Right atrium auricular region (tissue), 2 donors: Measurements from ENCODE around the gene ZFYVE1. TPM values are rescaled to one million over a fixed set of nuclear protein-coding genes. Genes with fewer than 3 reads are reported as not detected.

ENCODE experiments used
- DNase-seq: peaks from one replicate; pipeline ENCODE4 v3.0.0-alpha.2; 2019; ENCODE audit warnings: low spot score
- H3K27ac ChIP-seq, 2 donors: fragments of 200-600 bp; sonication (generic); 1 replicate in 1 of 2; 2 replicates in 1 of 2; pipeline ENCODE4 v1.5.1; 2016 to 2019
- H3K27me3 ChIP-seq, 2 donors: fragments of 200-600 bp; sonication (generic); one replicate each; pipeline versions ENCODE4 v1.5.1 to v1.6.0; 2017 to 2019
- H3K36me3 ChIP-seq: fragments of 200-600 bp; sonication (generic); one replicate; pipeline ENCODE4 v1.5.1; 2016
- H3K4me1 ChIP-seq, 2 donors: fragments of 200-600 bp; sonication (generic); one replicate each; pipeline versions ENCODE4 v1.5.1 to v1.6.0; 2017 to 2019
- H3K4me3 ChIP-seq, 2 donors: fragments of 200-600 bp; sonication (generic); 1 replicate in 1 of 2; 2 replicates in 1 of 2; pipeline ENCODE4 v1.5.1; 2017 to 2019; ENCODE audit warnings: mild to moderate bottlenecking in 1 of 2, moderate library complexity in 1 of 2
- H3K9me3 ChIP-seq, 2 donors: fragments of 200-600 bp; sonication (generic); one replicate each; pipeline ENCODE4 v1.5.1; 2019
- total RNA-seq, 2 donors: library from RNA; depleted of rRNA; stranded (reverse); fragments of >200 nt; gene quantifications; one replicate each; pipeline ENCODE4 v1.1.0, GENCODE V29; 2016
- TF ChIP-seq, protein P1 (sequence below), 2 donors: fragments of 200-600 bp; sonication (generic); IDR thresholded peaks; one replicate each; pipeline ENCODE4 v1.5.1; 2019; ENCODE audit warnings: antibody characterized with exemption in 2 of 2

ZFYVE1 gene
- total RNA-seq, 2 donors from 2014 or later: 9.8 to 12.6 TPM

DNA sequence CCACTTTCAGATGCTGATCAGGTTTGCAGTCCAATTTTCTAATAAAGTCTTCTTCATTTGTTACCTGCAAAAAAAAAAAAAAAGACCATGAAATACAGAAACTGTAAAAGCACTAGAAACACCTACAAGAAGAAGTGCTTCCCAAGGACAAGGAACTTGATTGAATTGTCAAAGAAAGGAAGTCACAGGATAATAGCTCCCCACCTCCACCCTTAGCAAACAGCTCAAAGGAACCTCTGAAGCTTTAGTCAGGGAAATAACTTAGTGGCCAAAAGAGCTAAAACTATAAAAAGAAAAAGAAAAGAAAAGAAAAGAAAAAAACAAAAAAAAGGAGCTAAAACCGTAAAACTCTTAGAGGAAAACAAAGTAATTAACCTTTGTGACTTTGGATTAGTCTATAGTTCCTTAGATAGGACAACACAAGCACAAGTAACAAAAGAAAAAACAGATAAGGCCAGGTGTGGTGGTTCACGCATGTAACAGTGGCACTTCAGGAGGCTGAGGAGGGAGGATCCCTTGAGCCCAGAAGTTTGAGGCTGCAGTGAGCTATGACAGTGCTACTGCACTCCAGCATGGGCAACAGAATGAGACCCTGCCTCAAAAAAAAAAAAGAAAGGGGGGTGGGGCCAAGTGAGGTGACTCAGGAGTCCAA is 28.5 kb downstream of the ZFYVE1 start:
- H3K36me3 ChIP-seq: peaks cover 27% of the 10 kb centered on the region
- no peak overlapping the region for H3K4me3 ChIP-seq
- DNase-seq: no peak

DNA sequence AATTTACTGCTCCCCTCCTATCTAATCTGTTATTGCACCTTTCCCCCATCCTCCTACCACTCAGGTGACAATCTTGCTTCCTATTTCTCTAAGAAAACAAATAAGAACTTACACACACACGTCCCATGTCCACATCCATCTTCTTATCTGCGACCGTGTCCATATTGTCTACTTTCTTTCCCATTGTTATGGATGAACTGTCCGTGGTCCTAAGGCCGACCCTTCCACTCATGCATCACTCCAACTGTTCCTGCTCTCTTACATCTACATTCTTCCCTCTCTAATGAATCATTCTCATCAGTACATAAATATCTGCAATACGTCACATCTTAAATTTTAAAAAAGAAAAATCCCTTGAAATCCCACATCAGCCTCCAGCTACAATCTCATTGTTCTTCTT is 30.0 kb downstream of the ZFYVE1 start:
- Histone ChIP-seq H3K9me3 (no peaks in the 10 kb centered on the region), H3K36me3 (peaks cover 39% of the 10 kb centered on the region), H3K4me3 (no peak overlapping the region), H3K4me1 (no peaks in the 10 kb centered on the region), H3K27ac (no peak overlapping the region), H3K27me3 (no peaks in the 10 kb centered on the region)
- DNase-seq: no peak
- TF ChIP-seq, protein P1, sequence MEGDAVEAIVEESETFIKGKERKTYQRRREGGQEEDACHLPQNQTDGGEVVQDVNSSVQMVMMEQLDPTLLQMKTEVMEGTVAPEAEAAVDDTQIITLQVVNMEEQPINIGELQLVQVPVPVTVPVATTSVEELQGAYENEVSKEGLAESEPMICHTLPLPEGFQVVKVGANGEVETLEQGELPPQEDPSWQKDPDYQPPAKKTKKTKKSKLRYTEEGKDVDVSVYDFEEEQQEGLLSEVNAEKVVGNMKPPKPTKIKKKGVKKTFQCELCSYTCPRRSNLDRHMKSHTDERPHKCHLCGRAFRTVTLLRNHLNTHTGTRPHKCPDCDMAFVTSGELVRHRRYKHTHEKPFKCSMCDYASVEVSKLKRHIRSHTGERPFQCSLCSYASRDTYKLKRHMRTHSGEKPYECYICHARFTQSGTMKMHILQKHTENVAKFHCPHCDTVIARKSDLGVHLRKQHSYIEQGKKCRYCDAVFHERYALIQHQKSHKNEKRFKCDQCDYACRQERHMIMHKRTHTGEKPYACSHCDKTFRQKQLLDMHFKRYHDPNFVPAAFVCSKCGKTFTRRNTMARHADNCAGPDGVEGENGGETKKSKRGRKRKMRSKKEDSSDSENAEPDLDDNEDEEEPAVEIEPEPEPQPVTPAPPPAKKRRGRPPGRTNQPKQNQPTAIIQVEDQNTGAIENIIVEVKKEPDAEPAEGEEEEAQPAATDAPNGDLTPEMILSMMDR (IDR thresholded peaks at IDR 0.05): no peak

More for the DNA sequence above, 28.5 kb downstream of the ZFYVE1 start:
- Histone ChIP-seq H3K27ac (no peak overlapping the region), H3K9me3 (no peaks in the 10 kb centered on the region), H3K27me3 (no peaks in the 10 kb centered on the region), H3K4me1 (peaks cover 0 to 4% of the 10 kb centered on the region in 2 donors)
- TF ChIP-seq, protein P1 (IDR thresholded peaks at IDR 0.05): no peak

DNA sequence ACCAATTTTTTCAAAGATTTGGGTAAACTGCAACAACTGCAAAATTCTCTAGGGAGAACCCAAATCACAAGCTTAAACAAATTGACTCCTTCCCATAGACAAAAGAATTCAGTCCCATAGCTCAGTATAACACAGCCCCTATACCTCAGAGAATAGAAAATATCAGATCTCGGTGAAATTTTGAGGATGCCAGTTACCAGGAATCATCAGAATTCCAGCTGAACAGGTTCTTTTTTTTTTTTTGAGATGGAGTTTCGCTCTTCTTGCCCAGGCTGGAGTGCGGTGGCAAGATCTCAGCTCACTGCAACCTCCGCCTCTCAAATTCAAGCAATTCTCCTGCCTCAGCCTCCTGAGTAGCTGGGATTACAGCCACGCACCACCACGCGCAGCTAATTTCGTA is 36.7 kb downstream of the ZFYVE1 start:
- no peak for DNase-seq
- H3K4me1 ChIP-seq: no peaks in the 10 kb centered on the region
- H3K9me3 ChIP-seq: no peaks in the 10 kb centered on the region
- H3K27ac ChIP-seq: no peak overlapping the region
- no peaks in the 10 kb centered on the region for H3K27me3 ChIP-seq
- peaks cover 27% of the 10 kb centered on the region for H3K36me3 ChIP-seq
- no peak overlapping the region for H3K4me3 ChIP-seq
- TF ChIP-seq, protein P1 (IDR thresholded peaks at IDR 0.05): no peak

DNA sequence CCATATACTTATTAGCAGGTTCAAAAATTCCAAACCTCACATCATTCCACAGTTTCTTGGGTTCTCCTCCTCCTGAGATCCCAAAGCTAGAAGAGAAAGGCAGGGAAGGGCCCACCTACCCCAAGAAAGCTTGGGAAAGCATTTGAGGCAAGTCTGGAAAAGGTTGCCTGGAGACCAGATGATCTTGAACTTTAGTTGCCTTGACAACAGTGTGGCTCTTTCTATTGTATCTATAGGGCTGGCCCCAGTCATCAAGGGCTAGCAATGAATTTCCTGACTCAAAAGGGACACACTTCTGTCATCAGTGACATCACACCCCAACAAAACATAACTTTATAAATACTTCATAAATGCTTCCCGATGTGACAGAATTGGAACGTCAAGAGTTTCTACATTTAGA is 40.0 kb downstream of the ZFYVE1 start:
- TF ChIP-seq, protein P1 (IDR thresholded peaks at IDR 0.05): no peak
- DNase-seq: no peak
- Histone ChIP-seq H3K4me1 (no peaks in the 10 kb centered on the region), H3K4me3 (no peak overlapping the region), H3K36me3 (peaks cover 21% of the 10 kb centered on the region), H3K27ac (no peak overlapping the region), H3K27me3 (no peaks in the 10 kb centered on the region), H3K9me3 (no peaks in the 10 kb centered on the region)

DNA sequence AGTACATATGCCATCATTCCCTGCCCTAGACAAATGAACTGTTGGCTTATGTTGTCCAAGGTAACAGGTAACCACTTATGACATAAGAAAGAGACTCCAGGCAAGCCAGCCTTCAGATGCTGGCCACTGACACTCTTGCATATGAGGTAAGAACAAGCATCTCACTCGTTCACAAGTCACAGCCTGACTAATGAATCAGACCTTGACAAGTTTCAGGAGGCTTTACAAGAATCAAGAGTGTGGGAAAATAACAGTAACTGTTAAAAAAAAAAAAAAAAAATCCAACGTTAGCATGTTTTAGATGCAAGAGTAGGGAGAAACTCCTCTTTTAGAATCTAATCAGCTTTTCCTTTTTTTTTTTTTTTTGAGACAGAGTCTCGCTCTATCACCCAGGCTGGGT is 40.7 kb downstream of the ZFYVE1 start:
- H3K36me3 ChIP-seq: peaks cover 24% of the 10 kb centered on the region
- no peak overlapping the region for H3K27ac ChIP-seq
- no peaks in the 10 kb centered on the region for H3K27me3 ChIP-seq
- H3K9me3 ChIP-seq: no peaks in the 10 kb centered on the region
- no peak for DNase-seq
- no peak overlapping the region for H3K4me3 ChIP-seq
- no peaks in the 10 kb centered on the region for H3K4me1 ChIP-seq
- TF ChIP-seq, protein P1 (IDR thresholded peaks at IDR 0.05): no peak

DNA sequence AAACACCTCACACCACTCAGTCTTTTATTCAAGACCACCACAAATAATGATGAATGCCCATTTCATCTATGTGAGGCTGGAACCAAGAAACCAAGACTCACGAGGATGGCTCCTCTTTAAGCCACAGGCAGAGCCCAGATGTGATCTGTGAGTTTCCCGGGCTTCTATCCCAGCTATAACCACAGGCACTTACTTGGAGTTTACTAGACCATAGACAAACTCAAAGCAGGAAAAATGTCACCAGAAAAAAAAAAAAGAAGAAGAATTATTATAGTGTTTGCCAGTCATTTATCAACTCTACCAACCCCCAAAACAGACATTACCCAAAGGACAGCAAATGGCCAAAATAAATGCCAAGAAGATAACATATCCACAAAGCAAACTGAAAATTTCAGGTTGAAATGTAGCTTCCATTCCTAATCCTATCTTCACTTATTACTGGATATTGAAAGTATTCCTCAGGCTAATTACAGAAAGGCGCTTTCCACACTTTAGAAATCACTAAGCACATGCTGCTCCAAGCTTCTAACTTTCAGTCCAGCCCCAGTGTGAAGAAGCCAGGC is 44.7 kb downstream of the ZFYVE1 start:
- Histone ChIP-seq H3K27me3 (no peaks in the 10 kb centered on the region), H3K9me3 (no peaks in the 10 kb centered on the region), H3K27ac (no peak overlapping the region), H3K36me3 (peaks cover 46% of the 10 kb centered on the region), H3K4me1 (no peaks in the 10 kb centered on the region), H3K4me3 (no peak overlapping the region)
- TF ChIP-seq, protein P1 (IDR thresholded peaks at IDR 0.05): no peak
- DNase-seq: no peak
